Esophagus mucosa (tissue), 1 donor: ENCODE results near the gene ITPR1. TPM values are rescaled to one million over a fixed set of nuclear protein-coding genes. Genes with fewer than 3 reads are reported as not detected.
A peak's percentile ranks its signal among the peaks of the same experiment; 100 is the strongest.
"Not testable (repeated sequence)": the region's sequence is repeated elsewhere in the genome, so short reads cannot be mapped to it uniquely, and the experiment has no call there.

ENCODE experiments used
- ATAC-seq: fragments of 200-7000 bp; cut with Tn5 transposase; one replicate; pipeline ENCODE4 v1.9.1; 2020
- total RNA-seq: library from RNA; stranded (reverse); gene quantifications from one replicate; pipeline ENCODE4 v1.2.4, GENCODE V29; 2023
- donor health status: DM: yes; HTN: yes; CAD: no.

ITPR1 gene
- total RNA-seq, result 12.7 TPM

- peak; percentile 98 for ATAC-seq
Measured at GRCh38 chr3:4493014-4493940, at the start of gene ITPR1. ITPR1 (plus strand) TSS chr3:4493348; CDS start chr3:4516492, 23,144 bp downstream.

DNA sequence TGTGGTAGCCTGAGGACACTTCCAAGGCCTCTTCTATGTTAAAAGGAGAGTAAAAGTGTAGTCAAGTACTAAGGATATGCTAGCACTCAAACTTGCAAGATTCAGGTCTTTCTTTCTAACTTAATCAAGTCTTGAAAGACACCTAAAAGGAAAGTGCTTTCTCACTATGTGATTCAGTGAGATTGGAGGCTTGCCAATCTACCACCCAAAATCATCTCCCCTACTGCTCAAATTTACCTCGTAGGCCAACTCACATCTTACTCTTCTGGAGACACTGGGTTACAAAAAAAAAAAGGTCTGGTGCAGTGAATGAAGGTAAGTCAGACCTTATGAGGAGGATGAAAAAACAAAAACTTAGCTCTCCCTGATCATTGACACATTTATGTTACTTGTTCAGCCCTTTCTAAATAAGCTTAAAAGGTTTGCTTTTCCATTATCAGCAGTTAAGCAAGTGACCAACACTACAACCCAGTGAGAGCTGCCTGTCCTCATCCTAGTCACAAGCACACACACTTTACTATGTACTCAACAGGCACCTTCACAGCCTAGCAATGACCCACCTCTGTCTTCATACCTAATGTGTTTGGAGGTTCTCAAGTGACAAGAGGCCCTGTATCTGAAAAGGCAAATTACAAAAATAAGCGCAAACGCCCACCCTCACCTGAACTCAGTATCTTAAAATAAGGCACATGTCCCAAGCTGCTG lies 45.7 kb upstream of the ITPR1 start:
- ATAC-seq, result no peak

DNA sequence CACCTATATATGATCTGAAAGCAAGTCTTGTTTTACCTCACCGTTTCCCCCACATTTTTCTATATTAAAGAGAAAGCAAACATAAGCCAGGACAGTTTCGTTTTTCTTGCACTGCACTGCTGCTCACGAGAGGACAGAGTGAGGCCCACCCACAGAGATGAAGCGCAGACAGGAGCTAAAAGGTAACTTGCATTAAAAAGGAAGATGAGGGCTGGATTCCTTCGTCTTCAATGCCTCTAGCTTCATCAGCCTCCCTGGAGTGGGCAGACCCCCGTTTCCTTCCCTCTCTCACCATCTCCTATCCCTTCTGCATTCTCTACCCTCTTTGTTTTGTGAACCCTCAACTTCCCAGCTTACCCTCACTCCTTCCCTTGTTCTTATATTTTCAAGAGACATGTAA lies 45.0 kb upstream of the ITPR1 start:
- ATAC-seq, result no peak

- no peak for ATAC-seq
Measured at GRCh38 chr3:4449043-4449805, 43.9 kb upstream of the ITPR1 start.

GRCh38 chr3:4454142-4454541 lies 39.0 kb upstream of the ITPR1 start:
- no peak for ATAC-seq

GRCh38 chr3:4456780-4457179 lies 36.4 kb upstream of the ITPR1 start:
- not testable (repeated sequence) for ATAC-seq

GRCh38 chr3:4458961-4459360 lies 34.2 kb upstream of the ITPR1 start:
- no peak for ATAC-seq

- no peak for ATAC-seq
Measured at GRCh38 chr3:4460334-4460733, 32.8 kb upstream of the ITPR1 start.

GRCh38 chr3:4461468-4462090 lies 31.6 kb upstream of the ITPR1 start:
- no peak for ATAC-seq

DNA sequence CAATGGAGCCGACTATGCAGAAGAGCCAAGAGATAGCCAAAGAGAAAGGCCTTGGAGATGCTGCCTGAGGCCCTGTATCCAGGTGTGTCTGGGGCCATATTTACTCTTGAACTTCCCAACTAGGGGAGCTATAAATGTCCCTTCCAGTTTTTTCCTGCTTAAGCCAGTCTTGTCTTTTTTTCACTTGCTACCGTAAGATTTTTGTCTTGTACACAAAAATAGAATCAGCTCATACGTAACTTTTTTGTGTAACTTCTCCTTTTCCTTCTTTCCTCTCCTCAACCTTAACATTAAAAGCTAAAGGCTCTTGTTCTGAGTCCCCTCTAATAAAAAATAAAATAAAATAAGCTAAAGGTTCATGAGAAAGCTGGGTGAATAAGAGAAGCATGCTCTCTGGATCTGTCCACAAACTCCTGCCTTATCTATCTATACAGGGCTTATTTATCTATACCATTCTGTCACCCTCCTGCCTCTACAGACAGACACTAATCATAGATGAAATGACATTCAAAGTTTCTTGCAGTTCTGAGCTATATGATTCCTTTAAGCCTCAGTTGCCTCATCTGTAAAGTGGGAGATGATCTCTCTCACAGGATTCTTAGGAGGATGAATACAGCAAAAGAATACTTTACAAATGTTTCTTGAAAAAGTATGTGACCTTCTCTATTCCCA lies 30.6 kb upstream of the ITPR1 start:
- no peak for ATAC-seq

DNA sequence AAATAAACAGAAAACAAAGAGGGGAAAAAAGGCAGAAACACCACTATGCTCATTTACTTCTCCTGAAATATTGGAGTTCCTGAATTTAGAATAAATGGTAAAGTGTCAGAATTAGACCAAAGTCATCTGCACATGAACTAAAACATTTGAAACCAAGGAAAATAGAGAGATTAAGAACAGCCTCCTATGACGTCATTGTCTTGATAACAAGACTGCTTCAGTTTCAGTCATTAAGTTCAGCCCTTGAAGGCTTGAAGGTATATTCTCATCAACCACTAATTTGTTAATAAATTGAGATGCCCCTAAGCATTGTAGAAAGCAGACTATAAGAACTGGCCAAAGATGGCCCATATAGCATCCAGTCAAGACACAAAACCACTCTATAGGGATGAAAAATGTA lies 28.6 kb upstream of the ITPR1 start:
- ATAC-seq, result no peak

GRCh38 chr3:4466741-4467521 lies 26.2 kb upstream of the ITPR1 start, which contains the start of gene SUMF1:
SUMF1 (minus strand) TSS chr3:4467269; CDS start chr3:4467245, 24 bp downstream.
- peak; percentile 96 for ATAC-seq

DNA sequence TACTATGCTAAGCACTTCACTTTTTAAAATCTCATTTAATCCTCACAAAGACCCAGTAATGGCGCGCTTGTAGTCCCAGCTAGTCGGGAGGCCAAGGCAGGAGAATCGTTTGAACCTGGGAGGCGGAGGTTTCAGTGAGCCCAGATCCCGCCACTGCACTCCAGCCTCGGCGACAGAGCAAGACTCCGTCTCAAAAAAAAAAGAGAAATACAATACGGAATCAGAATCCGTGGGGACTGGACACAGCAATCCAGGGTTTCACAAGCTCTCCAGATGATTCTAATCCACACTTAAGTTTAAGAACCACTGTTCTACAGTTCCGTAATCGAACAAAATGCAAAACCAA lies 25.7 kb upstream of the ITPR1 start:
- ATAC-seq, result no peak

- no peak for ATAC-seq
Measured at GRCh38 chr3:4471907-4472306, 21.2 kb upstream of the ITPR1 start.

GRCh38 chr3:4472312-4472711 lies 20.8 kb upstream of the ITPR1 start:
- ATAC-seq, result no peak

DNA sequence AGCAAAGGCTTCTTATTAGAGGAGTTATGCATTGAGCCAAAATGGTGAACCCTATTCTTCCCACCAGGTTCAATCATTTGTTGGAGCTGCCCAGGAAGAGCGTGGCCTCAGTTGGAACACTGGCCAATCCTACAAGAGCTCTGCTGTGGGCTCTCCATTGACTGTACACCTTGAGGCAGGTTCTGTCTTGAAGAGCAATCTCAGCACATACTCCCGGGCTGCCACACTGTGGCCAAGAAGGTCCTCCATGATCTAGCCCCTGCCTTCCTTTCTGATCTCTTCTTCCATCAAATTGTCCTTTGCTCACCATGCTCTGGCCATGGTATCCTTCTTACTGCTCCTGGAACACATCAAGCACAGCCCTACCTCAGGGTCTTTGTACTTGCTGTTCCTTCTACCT lies 20.4 kb upstream of the ITPR1 start:
- no peak for ATAC-seq

DNA sequence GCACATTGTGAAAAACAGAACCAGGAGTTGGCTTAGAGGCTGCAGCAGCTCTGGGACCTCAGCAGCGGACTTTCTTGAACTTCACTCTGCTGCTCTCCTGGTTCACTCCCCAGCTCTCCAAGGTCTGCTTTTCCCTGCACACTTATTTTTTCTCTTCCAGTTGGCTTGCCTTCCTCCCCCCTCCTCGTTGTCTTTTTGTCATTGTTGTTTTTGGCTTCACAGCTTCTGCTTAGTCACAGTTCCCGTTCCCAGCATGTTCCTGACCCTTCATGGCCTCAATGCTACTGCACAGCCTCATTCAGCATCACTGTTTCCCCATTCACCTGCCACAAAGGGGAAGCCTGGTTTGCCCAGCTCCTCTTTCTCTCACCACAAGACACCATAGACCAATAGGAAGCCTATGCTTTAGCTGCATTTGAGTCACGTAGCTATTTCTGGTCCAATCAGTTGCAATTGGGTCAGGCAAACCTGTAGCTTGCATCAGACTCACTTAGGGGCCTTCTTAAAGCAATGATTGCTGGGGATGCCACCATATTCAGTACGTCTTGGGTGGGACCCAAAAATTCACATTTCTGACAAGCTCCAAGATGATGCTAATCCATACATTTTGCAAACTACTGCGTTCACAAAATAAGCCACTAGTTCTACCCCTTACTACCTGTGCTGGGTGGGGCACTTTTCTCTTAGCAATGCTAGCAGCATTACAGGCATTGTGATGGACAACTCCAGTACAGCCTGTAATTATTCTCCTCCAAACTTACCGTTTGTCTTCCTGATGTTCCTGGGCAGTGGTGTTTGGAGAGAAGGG lies 18.3 kb upstream of the ITPR1 start:
- ATAC-seq, result peak; percentile 76

DNA sequence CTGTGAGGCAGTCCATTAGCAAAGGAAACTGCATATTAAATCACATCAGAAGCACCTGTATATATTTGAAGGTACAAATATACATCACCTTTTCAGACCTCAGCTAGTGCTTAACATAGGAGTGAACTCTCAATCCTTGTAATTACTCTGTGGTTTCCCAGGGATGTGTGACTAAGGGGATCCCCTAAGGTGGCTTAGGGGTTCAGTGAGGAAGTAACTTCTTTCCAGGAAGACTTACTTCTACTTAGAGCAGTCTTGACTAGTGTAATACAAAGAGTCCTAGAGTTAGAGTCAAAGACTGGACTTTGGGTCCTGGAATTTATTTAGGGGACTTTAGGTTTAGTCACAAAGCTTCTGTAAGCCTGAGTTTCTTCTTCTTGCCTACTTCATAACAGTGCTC lies 17.3 kb upstream of the ITPR1 start:
- ATAC-seq, result no peak

GRCh38 chr3:4476496-4476895 lies 16.7 kb upstream of the ITPR1 start:
- no peak for ATAC-seq

- no peak for ATAC-seq
Measured at GRCh38 chr3:4478261-4478660, 14.9 kb upstream of the ITPR1 start.
